ENCODE data around the gene TNC. TPM values are rescaled to one million over a fixed set of nuclear protein-coding genes. Genes with fewer than 3 reads are reported as not detected.

TNC gene
- total and polyA plus RNA-seq, 2 donors (not counting 3 experiments of a cell fraction or from before 2014, with no cell fraction given) = 0.29 TPM; not detected in 1

DNA sequence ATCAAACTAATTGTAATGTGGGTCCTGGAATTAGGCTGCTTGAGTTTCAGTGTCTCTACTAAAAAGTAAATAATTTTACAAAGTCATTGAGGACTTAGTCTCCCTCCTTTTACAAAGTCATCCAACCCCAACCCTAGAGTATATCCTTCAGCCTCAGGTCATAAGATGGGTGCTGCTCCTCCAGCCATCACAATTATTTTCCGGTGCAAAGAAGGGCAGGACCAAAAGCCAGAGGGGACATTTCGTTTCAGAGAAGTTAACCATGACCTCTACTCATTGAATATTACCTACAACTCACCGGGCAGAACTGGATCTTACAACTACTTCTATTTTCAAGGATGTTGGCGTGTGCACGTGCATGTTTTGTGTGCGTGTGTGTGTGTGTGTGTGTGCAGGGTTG, 127.1 kb downstream of the TNC start:
- DNase-seq (ENCODE audit: low read depth, low spot score) (no peak), FAIRE-seq (no peak)
- H3K36me3 ChIP-seq (ENCODE audit: control insufficient read depth in 2 of 2, extremely low read depth in 1 of 2, insufficient read depth in 2 of 2, low read length in 2 of 2) = no peaks in the 10 kb centered on the region
- no peaks in the 10 kb centered on the region for H3K9me1 ChIP-seq (replicated peaks; ENCODE audit: control insufficient read depth, extremely low read depth, insufficient read depth, low read length)
- no peak for TF ChIP-seq GATA2 (IDR thresholded peaks at IDR 0.05; ENCODE audit: insufficient read depth, insufficient read length, low read depth, low read length)
- TF ChIP-seq, protein P1, sequence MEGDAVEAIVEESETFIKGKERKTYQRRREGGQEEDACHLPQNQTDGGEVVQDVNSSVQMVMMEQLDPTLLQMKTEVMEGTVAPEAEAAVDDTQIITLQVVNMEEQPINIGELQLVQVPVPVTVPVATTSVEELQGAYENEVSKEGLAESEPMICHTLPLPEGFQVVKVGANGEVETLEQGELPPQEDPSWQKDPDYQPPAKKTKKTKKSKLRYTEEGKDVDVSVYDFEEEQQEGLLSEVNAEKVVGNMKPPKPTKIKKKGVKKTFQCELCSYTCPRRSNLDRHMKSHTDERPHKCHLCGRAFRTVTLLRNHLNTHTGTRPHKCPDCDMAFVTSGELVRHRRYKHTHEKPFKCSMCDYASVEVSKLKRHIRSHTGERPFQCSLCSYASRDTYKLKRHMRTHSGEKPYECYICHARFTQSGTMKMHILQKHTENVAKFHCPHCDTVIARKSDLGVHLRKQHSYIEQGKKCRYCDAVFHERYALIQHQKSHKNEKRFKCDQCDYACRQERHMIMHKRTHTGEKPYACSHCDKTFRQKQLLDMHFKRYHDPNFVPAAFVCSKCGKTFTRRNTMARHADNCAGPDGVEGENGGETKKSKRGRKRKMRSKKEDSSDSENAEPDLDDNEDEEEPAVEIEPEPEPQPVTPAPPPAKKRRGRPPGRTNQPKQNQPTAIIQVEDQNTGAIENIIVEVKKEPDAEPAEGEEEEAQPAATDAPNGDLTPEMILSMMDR (IDR thresholded peaks at IDR 0.05; ENCODE audit: extremely low read depth in 1 of 2, insufficient read depth in 1 of 2, low read depth in 1 of 2, low read length in 2 of 2) = no peak
- TF ChIP-seq, protein P2, sequence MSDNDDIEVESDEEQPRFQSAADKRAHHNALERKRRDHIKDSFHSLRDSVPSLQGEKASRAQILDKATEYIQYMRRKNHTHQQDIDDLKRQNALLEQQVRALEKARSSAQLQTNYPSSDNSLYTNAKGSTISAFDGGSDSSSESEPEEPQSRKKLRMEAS (IDR thresholded peaks at IDR 0.05; ENCODE audit: insufficient read depth, insufficient read length) = no peak
- no peak for TF ChIP-seq JUN (IDR thresholded peaks at IDR 0.05; ENCODE audit: borderline replicate concordance, insufficient read depth, insufficient read length, low read depth)
- no peak for TF ChIP-seq EZH2 (IDR thresholded peaks at IDR 0.05; ENCODE audit: borderline replicate concordance, low read depth, low read length, severe bottlenecking)
- no peak for TF ChIP-seq POLR2A (IDR thresholded peaks at IDR 0.05; ENCODE audit: low read depth, low read length)
- no peak for TF ChIP-seq FOS (IDR thresholded peaks at IDR 0.05; ENCODE audit: borderline replicate concordance, insufficient read depth, low read length)
- no peaks in the 10 kb centered on the region for H3K4me1 ChIP-seq (ENCODE audit: control insufficient read depth, extremely low read depth, insufficient read depth, low read length)
- H3K79me2 ChIP-seq (ENCODE audit: control insufficient read depth, insufficient read depth, low read length) = no peaks in the 10 kb centered on the region
- POLR2A ChIA-PET = no interaction called here
- no peaks in the 10 kb centered on the region for H4K20me1 ChIP-seq (replicated peaks; ENCODE audit: control insufficient read depth, extremely low read depth, insufficient read depth, low read length)
- no peak overlapping the region for H3K4me2 ChIP-seq (ENCODE audit: insufficient read depth, low read length)
- dilution Hi-C loops (cut with MboI; ENCODE audit: extremely low pct_ligation_motif_present, low sequenced_read_pairs) (no loop called here), intact Hi-C loops (cut with micrococcal nuclease) (no loop called here)
- H3K27me3 ChIP-seq (ENCODE audit: control insufficient read depth in 2 of 2, insufficient read depth in 2 of 2, low read length in 2 of 2) = peaks cover 0 to 4% of the 10 kb centered on the region in 2 experiments
- no peak overlapping the region for H3K4me3 ChIP-seq (replicated peaks in 1 of 3; ENCODE audit: insufficient read depth in 1 of 3, low read depth in 1 of 3, low read length in 3 of 3)
- no peak overlapping the region for H3K27ac ChIP-seq (ENCODE audit: insufficient read depth, low read depth, low read length)
- no peak overlapping the region for H2AFZ ChIP-seq (ENCODE audit: low read depth, low read length)
- H3K9ac ChIP-seq (replicated peaks; ENCODE audit: extremely low read depth, insufficient read depth, low read length) = no peak overlapping the region
- no TSS peak for BruUV-seq (replicated peaks)
- no peaks in the 10 kb centered on the region for H3K9me3 ChIP-seq (replicated peaks; ENCODE audit: control insufficient read depth, insufficient read depth, low read length)
- CTCF ChIA-PET = no interaction called here

Measured in endothelial cell of umbilical vein (primary cell).